Heart right ventricle (tissue), 16 donors: ENCODE results near the gene MORC2. TPM values are rescaled to one million over a fixed set of nuclear protein-coding genes. Genes with fewer than 3 reads are reported as not detected.

ENCODE experiments used
- ATAC-seq, 8 donors: fragments of 200-7000 bp; cut with Tn5 transposase; one replicate each; pipeline ENCODE4 v1.9.1; 2020; ENCODE audit warnings: mild to moderate bottlenecking in 8 of 8, moderate library complexity in 8 of 8, moderate number of reproducible peaks in 1 of 8
- DNase-seq, 2 donors: peaks; one replicate each; pipeline ENCODE4 v3.0.0-alpha.2; 2020
- H3K27ac ChIP-seq, 10 donors: fragments of 200-600 bp; sonication (generic) in 2 of 10; one replicate each; pipeline versions ENCODE4 v1.5.0 to v1.8.0; 2020 to 2022; ENCODE audit warnings: mild to moderate bottlenecking in 3 of 10
- H3K27me3 ChIP-seq, 7 donors: fragments of 200-600 bp; one replicate each; pipeline ENCODE4 v1.8.0; 2021 to 2022; ENCODE audit warnings: mild to moderate bottlenecking in 2 of 7
- H3K36me3 ChIP-seq, 9 donors: fragments of 200-600 bp; sonication (generic) in 1 of 9; one replicate each; pipeline versions ENCODE4 v1.5.0 to v1.8.0; 2020 to 2022; ENCODE audit warnings: mild to moderate bottlenecking in 2 of 9
- H3K4me1 ChIP-seq, 9 donors: fragments of 200-600 bp; sonication (generic) in 1 of 9; one replicate each; pipeline versions ENCODE4 v1.5.0 to v1.8.0; 2020 to 2022; ENCODE audit warnings: mild to moderate bottlenecking in 4 of 9
- H3K4me3 ChIP-seq, 10 donors: fragments of 200-600 bp; sonication (generic) in 2 of 10; one replicate each; pipeline versions ENCODE4 v1.5.0 to v1.8.0; 2020 to 2022; ENCODE audit warnings: mild to moderate bottlenecking in 7 of 10, moderate library complexity in 2 of 10
- H3K9me3 ChIP-seq, 11 donors: fragments of 200-600 bp in 10 of 11; sonication (generic) in 2 of 11; one replicate each; pipeline versions ENCODE4 v1.5.0 to v1.8.0; 2013 to 2022; ENCODE audit warnings: mild to moderate bottlenecking in 2 of 11, control low read depth in 1 of 11, moderate library complexity in 1 of 11
- WGBS, 2 donors: extraction: QIAGEN DNeasy Blood & Tissue Kit; methylation state at CpG; one replicate each; pipeline ENCODE4 v1.1.7; 2013; ENCODE audit warnings: inconsistent platforms in 1 of 2; 5-methylcytosine and 5-hydroxymethylcytosine counted together
- intact Hi-C, 10 donors: fragments of 100-400 bp; cut with DNase I; formaldehyde crosslinking; loops; one replicate each; pipeline versions ENCODE4 v1.11.1 to v1.14.2; 2022
- polyA plus RNA-seq, 2 donors: library from polyadenylated mRNA; stranded (reverse); fragments of 200-250 nt; gene quantifications; one replicate each; pipeline ENCODE4 v1.2.3, GENCODE V29; 2013
- total RNA-seq, 10 donors: library from RNA; stranded (reverse); fragmentation: NEBNext Ultra II Directional in 3 of 10; extraction: Animal tissue kit (Norgen Biotek cat#: 25700) in 3 of 10; gene quantifications; one replicate each; pipeline versions ENCODE4 v1.2.1 to v1.2.4, GENCODE V29; 2021 to 2023
- TF ChIP-seq, protein P1 (sequence below), 9 donors: fragments of 200-600 bp; sonication (generic) in 2 of 9; IDR thresholded peaks; one replicate each; pipeline versions ENCODE4 v1.5.0 to v1.8.0; 2021 to 2022; ENCODE audit warnings: antibody characterized with exemption in 9 of 9, mild to moderate bottlenecking in 5 of 9, moderate library complexity in 1 of 9
- donor health status: Arrhythmogenic right ventricular cardiomyopathy.
- donor health status: ischemic (EF 13 %, LVEDD 7.1; RV severe dilation, severe dysfunction).
- donor health status: healthy with polysubstance abuse.
- donor health status: DM: no; HTN: yes; CAD: no.
- donor health status: DM: no; HTN: no; CAD: no.
- donor health status: ischemic (EF 25% LVEDD 6.9; RV normal size, moderate dysfunction).
- donor health status: ischemic (EF 25% LVEDD 5.7; RV mildly dilated, moderate dysfunction).
- donor health status: healthy.
- donor health status: DM: yes; HTN: yes; CAD: no.
- donor health status: Ischemic cardiomyopathy.
- donor health status: ischemic (EF 35%, LVEDD 5.7; RV mildly dilated, moderate dysfunction).
- donor health status: nonischemic (EF 11% LVEDD 7.7; RV severe dilation, severe dysfunction).
- donor health status: DM: yes; HTN: yes; CAD: no.
- donor health status: PGD.
- donor health status: ischemic (EF 29% LVEDD 5.4; RV normal size, mild dysfunction).
- donor health status: nonischemic (EF 23%, LVEDD 6.1; RV moderate dilation, normal function).

MORC2 gene
- total and polyA plus RNA-seq, 12 donors = 14.1 to 27.8 (median 20.5) TPM

DNA sequence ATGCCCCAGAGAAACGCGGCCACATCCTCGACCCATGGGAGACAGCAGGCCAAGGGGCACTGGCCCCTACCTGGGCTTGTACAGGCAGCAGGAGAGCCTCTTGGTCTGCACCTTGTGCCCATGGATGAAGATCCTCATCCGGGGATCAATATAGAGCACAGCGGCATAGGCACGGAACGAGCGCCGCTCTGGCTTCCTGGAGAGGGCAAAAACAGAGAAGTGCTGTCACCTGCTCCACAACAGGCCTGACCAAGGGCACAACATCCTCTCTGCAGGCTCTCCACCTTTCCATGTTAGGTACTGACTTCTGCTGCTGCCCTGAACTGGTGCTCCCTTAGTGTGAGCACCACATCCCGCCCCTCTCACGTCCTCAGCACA lies 27.2 kb downstream of the MORC2 start:
- ATAC-seq (no peak), DNase-seq (no peak)
- Histone ChIP-seq H3K9me3 (no peaks in the 10 kb centered on the region), H3K4me1 (peaks cover 0 to 8% (median 5%) of the 10 kb centered on the region in 9 donors), H3K36me3 (peaks cover 0 to 100% (median 84%) of the 10 kb centered on the region in 9 donors), H3K4me3 (no peak overlapping the region), H3K27ac (peak overlapping the region in 1 of 10 donors; percentile 69), H3K27me3 (no peaks in the 10 kb centered on the region)
- 96 to 97% methylated on average over 11 of the region's 11 CpGs for WGBS, 2 donors
- TF ChIP-seq, protein P1, sequence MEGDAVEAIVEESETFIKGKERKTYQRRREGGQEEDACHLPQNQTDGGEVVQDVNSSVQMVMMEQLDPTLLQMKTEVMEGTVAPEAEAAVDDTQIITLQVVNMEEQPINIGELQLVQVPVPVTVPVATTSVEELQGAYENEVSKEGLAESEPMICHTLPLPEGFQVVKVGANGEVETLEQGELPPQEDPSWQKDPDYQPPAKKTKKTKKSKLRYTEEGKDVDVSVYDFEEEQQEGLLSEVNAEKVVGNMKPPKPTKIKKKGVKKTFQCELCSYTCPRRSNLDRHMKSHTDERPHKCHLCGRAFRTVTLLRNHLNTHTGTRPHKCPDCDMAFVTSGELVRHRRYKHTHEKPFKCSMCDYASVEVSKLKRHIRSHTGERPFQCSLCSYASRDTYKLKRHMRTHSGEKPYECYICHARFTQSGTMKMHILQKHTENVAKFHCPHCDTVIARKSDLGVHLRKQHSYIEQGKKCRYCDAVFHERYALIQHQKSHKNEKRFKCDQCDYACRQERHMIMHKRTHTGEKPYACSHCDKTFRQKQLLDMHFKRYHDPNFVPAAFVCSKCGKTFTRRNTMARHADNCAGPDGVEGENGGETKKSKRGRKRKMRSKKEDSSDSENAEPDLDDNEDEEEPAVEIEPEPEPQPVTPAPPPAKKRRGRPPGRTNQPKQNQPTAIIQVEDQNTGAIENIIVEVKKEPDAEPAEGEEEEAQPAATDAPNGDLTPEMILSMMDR (IDR thresholded peaks at IDR 0.05) = no peak
- intact Hi-C loops = loop anchor here in 6 of 10 donors (10.0 kb wide), 3 partner anchors 203 to 293 kb away; partner anchors contain the start of gene PLA2G3 (in 2 of the 6)

DNA sequence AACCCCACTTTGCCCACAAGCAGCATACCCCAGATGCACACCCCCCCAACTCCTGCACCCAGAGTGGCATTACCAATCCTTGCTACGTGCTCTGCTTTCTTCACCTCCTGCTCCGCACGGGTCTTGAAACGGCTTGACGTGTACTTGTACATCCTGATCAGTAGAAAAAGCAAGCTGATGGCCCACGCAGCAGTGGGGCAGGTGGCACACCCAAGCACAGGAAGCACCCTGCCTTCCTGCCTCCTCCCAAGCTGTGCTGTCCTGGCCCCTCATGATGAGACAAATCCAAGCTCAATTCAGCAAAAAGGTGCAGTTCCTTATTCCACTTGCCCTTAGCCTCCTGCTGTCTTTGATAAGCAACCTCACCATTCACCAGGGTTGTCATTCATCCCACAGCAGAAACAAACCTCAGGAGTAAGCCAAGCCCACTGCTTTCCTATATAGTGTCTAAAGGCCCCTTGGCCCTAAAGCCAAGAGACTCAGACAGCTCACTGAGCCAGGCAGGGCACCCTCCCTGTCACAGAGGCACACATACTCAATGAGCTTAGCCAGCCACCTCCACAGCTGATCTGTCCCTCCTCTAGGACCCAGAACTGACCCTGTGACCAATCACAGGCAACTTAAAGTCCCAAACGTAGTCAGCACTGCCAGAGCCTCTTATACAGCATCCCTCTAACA lies 27.8 kb downstream of the MORC2 start:
- peak overlapping the region in 1 of 10 donors; percentile 69 for H3K27ac ChIP-seq
- intact Hi-C loops = loop anchor here in 6 of 10 donors (10.0 kb wide), 3 partner anchors 204 to 294 kb away; partner anchors contain the start of gene PLA2G3 (in 2 of the 6)

DNA sequence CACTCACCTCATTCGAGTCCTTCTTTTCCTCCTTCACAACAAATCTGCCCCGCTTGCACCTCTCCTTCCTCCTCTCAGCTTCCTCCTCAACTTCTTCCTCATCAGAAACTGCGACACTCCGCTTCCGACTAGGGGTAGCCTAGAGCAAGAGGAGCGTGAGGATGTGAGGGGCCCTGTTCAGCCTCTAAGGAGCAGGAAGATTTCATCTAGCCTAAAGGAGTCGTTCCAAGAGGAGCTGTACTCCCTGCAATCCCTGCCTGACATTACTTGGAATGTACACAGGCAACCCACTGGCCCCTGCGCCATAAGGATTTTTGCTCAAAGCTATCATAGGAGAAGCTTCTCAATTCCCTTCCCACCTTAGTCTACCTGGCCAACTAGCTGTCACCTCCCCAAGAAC lies 34.5 kb downstream of the MORC2 start:
- intact Hi-C loops = no loop called here
- TF ChIP-seq, protein P1 (IDR thresholded peaks at IDR 0.05) = no peak
- Histone ChIP-seq H3K9me3 (no peaks in the 10 kb centered on the region), H3K4me3 (no peak overlapping the region), H3K27ac (no peak overlapping the region), H3K36me3 (peaks cover 0 to 100% (median 85%) of the 10 kb centered on the region in 9 donors), H3K4me1 (no peaks in the 10 kb centered on the region), H3K27me3 (no peaks in the 10 kb centered on the region)
- ATAC-seq = no peak
- WGBS, 2 donors = 97% methylated on average over 8 of the region's 8 CpGs
- DNase-seq = no peak

More for the DNA sequence above, 27.8 kb downstream of the MORC2 start:
- DNase-seq (no peak), ATAC-seq (no peak)
- TF ChIP-seq, protein P1 (IDR thresholded peaks at IDR 0.05) = no peak
- Histone ChIP-seq H3K4me1 (peaks cover 0 to 4% (median 0%) of the 10 kb centered on the region in 9 donors), H3K27me3 (no peaks in the 10 kb centered on the region), H3K4me3 (peak overlapping the region in 1 of 10 donors; percentile 16), H3K36me3 (peaks cover 0 to 100% (median 83%) of the 10 kb centered on the region in 9 donors), H3K9me3 (no peaks in the 10 kb centered on the region)
- WGBS, 2 donors = 74 to 83% methylated on average over 7 of the region's 7 CpGs

DNA sequence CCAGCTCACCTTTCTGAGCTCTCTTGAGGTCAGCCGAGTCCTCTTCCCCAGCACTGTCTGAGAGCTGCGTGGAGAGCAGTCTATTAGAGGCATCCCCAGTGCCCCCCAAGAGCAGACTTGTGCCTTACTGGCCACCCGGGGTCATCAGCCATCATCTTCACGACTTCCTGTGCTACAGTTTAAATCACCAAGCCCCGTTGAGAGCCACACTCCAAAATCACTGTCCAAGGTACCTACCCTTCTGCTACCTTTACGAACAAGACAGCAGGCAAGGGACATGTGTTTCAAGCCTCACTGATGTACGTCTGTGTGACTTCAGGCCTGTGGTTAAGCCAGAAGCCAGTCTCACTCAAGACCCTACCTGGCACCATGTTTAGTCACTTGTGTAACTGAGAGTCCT lies 35.1 kb downstream of the MORC2 start:
- Histone ChIP-seq H3K27ac (no peak overlapping the region), H3K4me1 (no peaks in the 10 kb centered on the region), H3K36me3 (peaks cover 0 to 100% (median 86%) of the 10 kb centered on the region in 9 donors), H3K4me3 (no peak overlapping the region), H3K27me3 (no peaks in the 10 kb centered on the region), H3K9me3 (no peaks in the 10 kb centered on the region)
- DNase-seq (no peak), ATAC-seq (no peak)
- 74 to 87% methylated on average over 7 of the region's 7 CpGs for WGBS, 2 donors
- TF ChIP-seq, protein P1 (IDR thresholded peaks at IDR 0.05) = no peak
- intact Hi-C loops = no loop called here
